NCI-H1105 (cell line): ENCODE measurements around the gene PHF2.

Source experiments
- DNase-seq: peaks from one replicate; lab custom pipeline; 2025; lab: John Stamatoyannopoulos, UW

The PHF2 gene

GRCh38 chr9:93630806-93631411 is 54.5 kb downstream of the PHF2 start:
- DNase-seq = no peak

- no peak for DNase-seq
These were observed 57.3 kb downstream of the PHF2 start for GRCh38 chr9:93633492-93634221.

- no peak for DNase-seq
These were observed 58.2 kb downstream of the PHF2 start for GRCh38 chr9:93634311-93635185.

- DNase-seq = no peak
These were observed 59.1 kb downstream of the PHF2 start for GRCh38 chr9:93635186-93636107.

- no peak for DNase-seq
These were observed 59.8 kb downstream of the PHF2 start for GRCh38 chr9:93636172-93636661.

- DNase-seq = no peak
These were observed 60.3 kb downstream of the PHF2 start for GRCh38 chr9:93636667-93637066.

- DNase-seq = no peak
These were observed 61.5 kb downstream of the PHF2 start for GRCh38 chr9:93637886-93638285.

GRCh38 chr9:93640027-93640426 is 63.6 kb downstream of the PHF2 start:
- DNase-seq = no peak

GRCh38 chr9:93642961-93643360 is 66.6 kb downstream of the PHF2 start:
- DNase-seq = no peak

- DNase-seq = no peak
These were observed 68.2 kb downstream of the PHF2 start for GRCh38 chr9:93644397-93645088.

GRCh38 chr9:93645149-93645889 is 68.9 kb downstream of the PHF2 start:
- DNase-seq = no peak

- no peak for DNase-seq
These were observed 69.7 kb downstream of the PHF2 start for GRCh38 chr9:93645921-93646639.

- no peak for DNase-seq
These were observed 70.3 kb downstream of the PHF2 start for GRCh38 chr9:93646640-93647178.

GRCh38 chr9:93648181-93648580 is 71.8 kb downstream of the PHF2 start:
- DNase-seq = no peak

- no peak for DNase-seq
These were observed 72.5 kb downstream of the PHF2 start for GRCh38 chr9:93648836-93649235.

GRCh38 chr9:93649610-93650261 is 73.4 kb downstream of the PHF2 start:
- no peak for DNase-seq

- DNase-seq = no peak
These were observed 74.1 kb downstream of the PHF2 start for GRCh38 chr9:93650448-93650847.

GRCh38 chr9:93651521-93651950 is 75.2 kb downstream of the PHF2 start:
- DNase-seq = no peak
